Activated CD4-positive, alpha-beta T cell treated with anti-CD3 and anti-CD28 coated beads, Interleukin-2, amount 10 ng/mL, durations not matched to agents 24 days and 14 days (primary cell): ENCODE results near the gene CDHR2. TPM values are rescaled to one million over a fixed set of nuclear protein-coding genes. Genes with fewer than 3 reads are reported as not detected.

ENCODE experiments used
- DNase-seq: peaks from one replicate; pipeline ENCODE4 v3.0.0; 2022
- H3K27ac Mint-ChIP-seq: one replicate; pipeline ENCODE4 v1.8.0; 2022; ENCODE audit warnings: mild to moderate bottlenecking, mixed read lengths
- H3K27me3 Mint-ChIP-seq: one replicate; pipeline ENCODE4 v1.8.0; 2022; ENCODE audit warnings: mixed read lengths
- H3K36me3 Mint-ChIP-seq: one replicate; pipeline ENCODE4 v1.8.0; 2022; ENCODE audit warnings: low read depth, mild to moderate bottlenecking, mixed read lengths
- H3K4me1 Mint-ChIP-seq: one replicate; pipeline ENCODE4 v1.8.0; 2021; ENCODE audit warnings: mixed read lengths
- H3K4me3 Mint-ChIP-seq: one replicate; pipeline ENCODE4 v1.8.0; 2022; ENCODE audit warnings: mild to moderate bottlenecking, moderate library complexity, mixed read lengths
- H3K9me3 Mint-ChIP-seq: one replicate; pipeline ENCODE4 v1.8.0; 2021; ENCODE audit warnings: mixed read lengths
- intact Hi-C: fragments of 100-400 bp; cut with micrococcal nuclease; formaldehyde crosslinking; loops from one replicate; pipeline ENCODE4 v1.15.1; 2023
- total RNA-seq: library from RNA; stranded (reverse); gene quantifications from 2 replicates; pipeline ENCODE4 v1.2.3, GENCODE V29; 2022

CDHR2 gene
- total RNA-seq, 1 donor from 2014 or later = 0.35 TPM

DNA sequence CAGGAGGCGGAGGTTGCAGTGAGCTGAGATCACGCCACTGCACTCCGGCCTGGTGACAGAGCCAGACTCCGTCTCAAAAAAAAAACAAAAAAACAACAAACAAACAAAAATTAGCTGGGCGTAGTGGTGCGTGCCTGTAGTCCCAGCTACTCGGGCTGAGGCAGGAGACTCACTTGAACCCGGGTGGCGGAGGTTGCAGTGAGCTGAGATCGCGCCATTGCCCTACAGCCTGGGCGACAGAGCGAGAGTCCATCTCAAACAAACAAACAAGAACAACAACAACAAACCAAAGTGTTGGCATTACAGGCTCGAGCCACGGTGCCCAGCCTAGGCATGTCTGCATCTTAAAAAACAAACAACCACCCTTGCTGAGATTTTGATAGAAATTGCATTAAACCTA is 24.2 kb upstream of the CDHR2 start:
- peaks cover 14% of the 10 kb centered on the region for H3K4me1 Mint-ChIP-seq
- peaks cover 30% of the 10 kb centered on the region for H3K36me3 Mint-ChIP-seq
- H3K27me3 Mint-ChIP-seq = no peaks in the 10 kb centered on the region
- no peaks in the 10 kb centered on the region for H3K9me3 Mint-ChIP-seq
- no peak overlapping the region for H3K27ac Mint-ChIP-seq
- intact Hi-C loops = no loop called here
- no peak for DNase-seq
- no peak overlapping the region for H3K4me3 Mint-ChIP-seq

DNA sequence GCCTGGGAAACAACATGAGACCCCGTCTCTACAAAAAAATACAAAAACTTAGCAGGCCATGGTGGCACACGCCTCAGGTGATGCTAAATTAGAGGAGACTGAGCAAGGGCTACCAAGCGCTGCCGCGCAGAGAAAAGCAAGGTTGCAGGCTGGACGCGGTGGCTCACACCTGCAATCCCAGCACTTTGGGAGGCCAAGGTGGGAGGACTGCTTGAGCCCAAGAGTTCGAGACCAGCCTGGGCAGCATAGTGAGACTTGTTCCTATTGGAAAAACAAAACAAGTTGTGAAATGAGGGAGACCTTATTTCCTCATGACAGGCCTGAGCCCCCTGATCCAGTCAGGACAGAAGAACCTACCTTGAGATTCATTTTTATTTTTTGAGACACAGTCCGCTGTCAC is 23.5 kb upstream of the CDHR2 start:
- intact Hi-C loops = no loop called here
- H3K4me1 Mint-ChIP-seq = peaks cover 14% of the 10 kb centered on the region
- no peaks in the 10 kb centered on the region for H3K9me3 Mint-ChIP-seq
- H3K36me3 Mint-ChIP-seq = peaks cover 32% of the 10 kb centered on the region
- H3K27ac Mint-ChIP-seq = no peak overlapping the region
- H3K4me3 Mint-ChIP-seq = no peak overlapping the region
- no peak for DNase-seq
- no peaks in the 10 kb centered on the region for H3K27me3 Mint-ChIP-seq

DNA sequence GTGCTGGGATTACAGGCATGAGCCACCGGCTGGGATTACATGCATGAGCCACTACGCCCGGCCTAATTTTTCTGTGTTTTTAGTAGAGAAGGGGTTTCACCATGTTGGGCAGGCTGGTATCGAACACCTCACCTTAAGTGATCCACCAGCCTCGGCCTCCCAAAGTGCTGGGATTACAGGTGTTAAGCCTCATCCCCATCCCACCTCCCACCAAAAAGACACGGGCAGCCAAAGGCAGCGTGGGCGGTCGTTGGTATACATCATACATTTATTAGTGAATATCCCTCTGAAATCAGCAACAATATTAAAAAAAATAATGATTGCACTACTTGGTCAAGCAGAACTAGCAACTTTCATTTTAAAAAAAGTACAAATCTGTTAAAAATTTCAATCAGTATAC is 22.7 kb upstream of the CDHR2 start:
- peaks cover 17% of the 10 kb centered on the region for H3K4me1 Mint-ChIP-seq
- no peak overlapping the region for H3K27ac Mint-ChIP-seq
- H3K27me3 Mint-ChIP-seq = no peaks in the 10 kb centered on the region
- intact Hi-C loops = no loop called here
- no peaks in the 10 kb centered on the region for H3K9me3 Mint-ChIP-seq
- no peak for DNase-seq
- no peak overlapping the region for H3K4me3 Mint-ChIP-seq
- peaks cover 37% of the 10 kb centered on the region for H3K36me3 Mint-ChIP-seq

- H3K9me3 Mint-ChIP-seq = no peaks in the 10 kb centered on the region
- no peak overlapping the region for H3K27ac Mint-ChIP-seq
- intact Hi-C loops = no loop called here
- H3K4me3 Mint-ChIP-seq = no peak overlapping the region
- H3K4me1 Mint-ChIP-seq = peaks cover 21% of the 10 kb centered on the region
- H3K27me3 Mint-ChIP-seq = no peaks in the 10 kb centered on the region
- DNase-seq = no peak
- peaks cover 38% of the 10 kb centered on the region for H3K36me3 Mint-ChIP-seq
These were observed 21.6 kb upstream of the CDHR2 start for GRCh38 chr5:176527246-176528222.

DNA sequence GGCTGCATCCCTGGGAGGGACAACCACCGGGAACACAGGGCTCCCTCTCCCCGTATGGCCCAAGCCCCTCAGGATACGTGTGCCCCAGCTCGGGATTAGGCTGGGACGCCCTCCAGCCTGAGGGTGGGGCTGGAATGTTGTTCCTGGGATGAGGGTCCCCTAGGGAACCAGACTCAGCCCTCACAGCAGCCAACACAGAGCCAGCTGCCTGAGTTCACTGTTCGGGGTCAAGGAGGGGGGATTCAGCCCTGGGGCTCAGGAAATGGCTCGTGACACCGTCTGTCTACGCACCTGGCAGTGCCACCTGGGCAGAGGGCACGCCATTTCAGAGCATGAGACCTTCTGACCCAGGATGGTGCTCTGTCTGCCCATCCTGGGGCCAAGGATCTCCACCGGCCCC is 20.8 kb upstream of the CDHR2 start:
- DNase-seq = no peak
- Mint-ChIP-seq H3K27ac (peak overlapping the region; percentile 41), H3K27me3 (no peaks in the 10 kb centered on the region), H3K4me3 (peak overlapping the region; percentile 30), H3K9me3 (no peaks in the 10 kb centered on the region), H3K4me1 (peaks cover 25% of the 10 kb centered on the region), H3K36me3 (peaks cover 39% of the 10 kb centered on the region)
- intact Hi-C loops = no loop called here

GRCh38 chr5:176528761-176529115 is 20.4 kb upstream of the CDHR2 start:
- H3K4me1 Mint-ChIP-seq = peaks cover 27% of the 10 kb centered on the region
- H3K27ac Mint-ChIP-seq = peak overlapping the region; percentile 41
- DNase-seq = no peak
- no peaks in the 10 kb centered on the region for H3K27me3 Mint-ChIP-seq
- H3K36me3 Mint-ChIP-seq = peaks cover 40% of the 10 kb centered on the region
- intact Hi-C loops = no loop called here
- peak overlapping the region; percentile 30 for H3K4me3 Mint-ChIP-seq
- no peaks in the 10 kb centered on the region for H3K9me3 Mint-ChIP-seq

DNA sequence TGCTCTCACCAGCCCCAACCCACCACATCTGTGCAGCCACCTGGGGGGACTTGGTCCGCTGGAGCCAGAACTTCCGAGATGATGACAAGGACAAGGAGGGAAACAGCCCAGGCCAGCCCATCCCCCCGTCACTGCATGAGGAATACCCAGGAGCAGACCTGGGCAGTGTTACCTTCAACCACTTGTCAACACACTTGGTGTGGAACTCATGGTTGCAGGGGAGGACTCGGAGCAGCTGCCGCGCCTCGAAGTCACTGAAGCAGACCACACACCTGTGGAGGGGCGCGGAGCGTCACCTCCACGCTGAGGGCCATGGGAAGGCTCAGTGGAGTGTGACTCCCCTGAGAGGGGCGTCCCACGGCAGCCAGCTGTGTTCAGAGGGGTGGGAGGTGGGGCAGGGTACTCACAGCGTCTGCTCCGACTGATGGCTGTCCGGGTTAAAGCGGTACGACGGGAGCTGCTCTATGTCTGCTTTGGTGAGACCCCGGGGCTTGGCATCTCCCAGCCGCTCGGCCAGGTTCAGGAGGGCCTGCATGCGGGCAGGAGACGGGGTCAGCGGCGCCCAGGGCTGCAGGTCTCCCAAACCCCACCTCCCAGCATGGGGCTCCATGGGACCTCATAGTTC is 19.9 kb upstream of the CDHR2 start:
- H3K36me3 Mint-ChIP-seq = peaks cover 40% of the 10 kb centered on the region
- intact Hi-C loops = no loop called here
- H3K4me3 Mint-ChIP-seq = peak overlapping the region; percentile 84

DNA sequence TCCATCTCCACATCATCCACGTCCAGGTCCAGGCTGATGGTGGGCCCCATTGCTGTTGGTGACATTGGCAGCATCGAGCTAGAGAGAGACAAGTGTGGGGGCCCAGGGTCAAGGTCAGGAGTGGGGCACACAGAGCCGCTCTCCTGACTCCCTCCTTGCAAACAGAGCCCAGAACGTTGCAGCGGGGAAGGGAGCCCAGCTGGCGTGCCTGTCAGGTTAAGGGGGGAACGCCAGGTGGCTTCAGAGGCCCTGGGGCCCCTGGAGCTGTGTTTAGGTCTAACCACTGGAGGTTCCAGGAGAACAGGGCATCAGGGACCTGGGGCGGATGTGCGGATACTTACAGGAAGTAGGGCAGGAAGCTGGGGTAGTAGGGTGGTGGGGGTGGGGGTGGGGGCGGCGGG is 19.4 kb upstream of the CDHR2 start:
- intact Hi-C loops = loop anchor here (5.0 to 10.0 kb wide), 2 partner anchors 42 to 825 kb away; partner anchors contain the start of genes LMAN2 and RGS14

More for the DNA sequence above, 19.9 kb upstream of the CDHR2 start:
- peaks cover 32% of the 10 kb centered on the region for H3K4me1 Mint-ChIP-seq
- no peaks in the 10 kb centered on the region for H3K27me3 Mint-ChIP-seq
- no peaks in the 10 kb centered on the region for H3K9me3 Mint-ChIP-seq
- DNase-seq = no peak
- H3K27ac Mint-ChIP-seq = peak overlapping the region; percentile 88

GRCh38 chr5:176530393-176530982 is 18.7 kb upstream of the CDHR2 start:
- peaks cover 39% of the 10 kb centered on the region for H3K36me3 Mint-ChIP-seq
- intact Hi-C loops = loop anchor here (5.0 to 10.0 kb wide), 2 partner anchors 43 to 824 kb away; partner anchors contain the start of genes LMAN2 and RGS14

More for the DNA sequence above, 19.4 kb upstream of the CDHR2 start:
- Mint-ChIP-seq H3K4me1 (peaks cover 37% of the 10 kb centered on the region), H3K4me3 (peak overlapping the region; percentile 84), H3K27ac (peak overlapping the region; percentile 88), H3K27me3 (no peaks in the 10 kb centered on the region), H3K9me3 (no peaks in the 10 kb centered on the region), H3K36me3 (peaks cover 41% of the 10 kb centered on the region)
- DNase-seq = peak; percentile 86

GRCh38 chr5:176530983-176531901 is 17.9 kb upstream of the CDHR2 start:
- H3K9me3 Mint-ChIP-seq = no peaks in the 10 kb centered on the region
- peak; percentile 68 for DNase-seq
- peaks cover 41% of the 10 kb centered on the region for H3K36me3 Mint-ChIP-seq
- intact Hi-C loops = loop anchor here (5.0 to 10.0 kb wide), 2 partner anchors 44 to 824 kb away; partner anchors contain the start of genes LMAN2 and RGS14
- H3K4me3 Mint-ChIP-seq = peak overlapping the region; percentile 86
- H3K27me3 Mint-ChIP-seq = no peaks in the 10 kb centered on the region
- H3K4me1 Mint-ChIP-seq = peaks cover 44% of the 10 kb centered on the region
- H3K27ac Mint-ChIP-seq = peak overlapping the region; percentile 89

More at GRCh38 chr5:176530393-176530982, 18.7 kb upstream of the CDHR2 start:
- peaks cover 41% of the 10 kb centered on the region for H3K4me1 Mint-ChIP-seq
- H3K27me3 Mint-ChIP-seq = no peaks in the 10 kb centered on the region
- no peaks in the 10 kb centered on the region for H3K9me3 Mint-ChIP-seq
- peak overlapping the region; percentile 65 for H3K27ac Mint-ChIP-seq
- peak overlapping the region; percentile 86 for H3K4me3 Mint-ChIP-seq
- DNase-seq = peak; percentile 70

DNA sequence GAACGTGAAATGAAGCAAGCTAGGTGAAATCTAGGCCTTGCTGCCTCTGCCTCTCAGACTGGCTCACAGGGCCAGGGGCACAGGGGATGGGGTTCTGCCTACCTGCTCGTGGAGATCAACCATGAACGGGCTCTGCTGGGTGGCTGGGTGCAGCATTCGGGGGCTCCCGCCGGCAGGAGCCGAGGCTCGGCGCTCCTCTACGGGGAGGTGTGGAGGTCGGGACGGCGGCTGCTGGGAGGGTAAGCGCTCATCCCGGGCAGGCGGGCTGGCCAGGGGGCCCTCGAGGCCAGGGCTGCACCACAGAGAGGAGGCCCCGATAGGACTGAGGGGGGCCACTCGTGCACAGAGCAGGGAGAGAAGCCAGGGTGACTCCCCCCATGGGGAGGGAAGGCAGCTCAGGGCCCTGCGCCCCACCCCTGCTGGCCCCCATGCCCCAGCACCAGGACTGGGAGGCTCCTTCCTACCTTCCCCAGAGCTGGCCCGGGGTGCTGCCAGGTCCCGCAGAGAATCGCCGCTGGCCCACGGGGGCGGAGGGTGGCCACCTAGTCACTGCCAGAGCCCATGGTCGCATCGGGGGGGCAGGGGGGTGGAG is 17.1 kb upstream of the CDHR2 start:
- Mint-ChIP-seq H3K9me3 (no peaks in the 10 kb centered on the region), H3K36me3 (peaks cover 38% of the 10 kb centered on the region), H3K4me3 (peak overlapping the region; percentile 86), H3K27ac (no peak overlapping the region), H3K27me3 (no peaks in the 10 kb centered on the region), H3K4me1 (peaks cover 44% of the 10 kb centered on the region)
- DNase-seq = no peak
- intact Hi-C loops = loop anchor here (5.0 to 10.0 kb wide), 2 partner anchors 45 to 823 kb away; partner anchors contain the start of genes LMAN2 and RGS14

DNA sequence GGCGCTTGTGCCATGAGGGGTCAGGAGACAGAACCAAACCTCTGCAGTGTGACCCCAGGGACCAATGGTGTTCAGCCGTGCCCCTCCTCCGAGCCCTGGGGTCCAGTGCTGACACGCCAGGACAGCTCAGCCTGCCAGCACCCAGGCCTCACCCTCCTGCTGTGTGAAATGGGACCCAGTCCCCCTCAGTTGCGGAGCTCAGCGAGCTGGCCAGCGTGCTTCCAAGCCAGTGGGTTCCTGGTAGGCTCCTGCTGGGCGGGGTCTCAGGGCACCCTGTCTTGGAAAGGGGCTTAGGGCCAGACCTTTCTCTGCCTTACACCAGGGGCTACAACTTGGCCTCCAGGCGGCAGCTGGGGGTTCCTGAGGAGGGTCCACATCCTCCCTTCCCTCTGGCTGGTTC is 16.3 kb upstream of the CDHR2 start:
- Mint-ChIP-seq H3K4me3 (peak overlapping the region; percentile 93), H3K9me3 (no peaks in the 10 kb centered on the region), H3K27me3 (no peaks in the 10 kb centered on the region), H3K4me1 (peaks cover 47% of the 10 kb centered on the region), H3K27ac (peak overlapping the region; percentile 95), H3K36me3 (peaks cover 35% of the 10 kb centered on the region)
- no peak for DNase-seq
- intact Hi-C loops = loop anchor here (5.0 to 10.0 kb wide), 2 partner anchors 45 to 822 kb away; partner anchors contain the start of genes LMAN2 and RGS14
